Calu3 (cell line): ENCODE measurements around the gene CHST10. TPM values are rescaled to one million over a fixed set of nuclear protein-coding genes. Genes with fewer than 3 reads are reported as not detected.

Source experiments
- BruUV-seq: library from RNA; stranded (reverse); fragments of 400-500 nt; replicated peaks from 2 replicates; lab custom pipeline; 2021; lab: Mats Ljungman, UMichigan
- CTCF ChIA-PET: fragments of 300-600 bp; sonication (Branson Sonifier 250); formaldehyde crosslinking; loops from one replicate; lab custom pipeline; 2022; ENCODE audit warnings: antibody characterized with exemption; lab: Charles Lee
- DNase-seq: peaks from one replicate; pipeline ENCODE4 v3.0.0; 2022
- H3K27ac Mint-ChIP-seq: one replicate; pipeline ENCODE4 v1.8.0; 2022; ENCODE audit warnings: mixed read lengths; ENCODE audit not compliant: unreplicated experiment
- H3K27me3 Mint-ChIP-seq: one replicate; pipeline ENCODE4 v1.8.0; 2022; ENCODE audit warnings: mixed read lengths; ENCODE audit not compliant: unreplicated experiment
- H3K36me3 Mint-ChIP-seq: one replicate; pipeline ENCODE4 v1.8.0; 2022; ENCODE audit warnings: mild to moderate bottlenecking, moderate library complexity, mixed read lengths; ENCODE audit not compliant: insufficient read depth, unreplicated experiment
- H3K4me1 Mint-ChIP-seq: one replicate; pipeline ENCODE4 v1.8.0; 2022; ENCODE audit warnings: mild to moderate bottlenecking, low read depth, mixed read lengths; ENCODE audit not compliant: unreplicated experiment
- H3K4me3 Mint-ChIP-seq: one replicate; pipeline ENCODE4 v1.8.0; 2022; ENCODE audit warnings: mild to moderate bottlenecking, low read depth, moderate library complexity, mixed read lengths; ENCODE audit not compliant: unreplicated experiment
- H3K9me3 Mint-ChIP-seq: one replicate; pipeline ENCODE4 v1.8.0; 2022; ENCODE audit warnings: low read depth, mixed read lengths; ENCODE audit not compliant: unreplicated experiment
- CTCF ChIP-seq: fragments of 200-600 bp; IDR thresholded peaks from one replicate; pipeline ENCODE4 v1.8.0; 2022; ENCODE audit warnings: antibody characterized with exemption; ENCODE audit not compliant: unreplicated experiment
- intact Hi-C: fragments of 100-400 bp; cut with micrococcal nuclease; formaldehyde crosslinking; loops from one replicate; pipeline ENCODE4 v1.10.0; 2022; ENCODE audit not compliant: unreplicated experiment
- total RNA-seq: library from RNA; stranded (reverse); gene quantifications from 2 replicates; pipeline ENCODE4 v1.2.3, GENCODE V29; 2022

The CHST10 gene
- total RNA-seq, 1 experiment from 2014 or later, result 15.5 TPM

- no TSS peak for BruUV-seq
- H3K36me3 Mint-ChIP-seq, result no peaks in the 10 kb centered on the region
- H3K27ac Mint-ChIP-seq, result no peak overlapping the region
- H3K4me1 Mint-ChIP-seq, result no peaks in the 10 kb centered on the region
- no peak for DNase-seq
- peaks cover 5% of the 10 kb centered on the region for H3K9me3 Mint-ChIP-seq
- no peak for TF ChIP-seq CTCF
- CTCF ChIA-PET, result no interaction called here
- no peak overlapping the region for H3K4me3 Mint-ChIP-seq
- intact Hi-C loops, result no loop called here
- peaks cover 63% of the 10 kb centered on the region for H3K27me3 Mint-ChIP-seq
Measured at GRCh38 chr2:100425573-100426383, 8.3 kb upstream of the CHST10 start.

GRCh38 chr2:100425107-100425506, 7.6 kb upstream of the CHST10 start:
- Mint-ChIP-seq H3K4me1 (no peaks in the 10 kb centered on the region), H3K4me3 (no peak overlapping the region), H3K36me3 (no peaks in the 10 kb centered on the region), H3K27me3 (peaks cover 57% of the 10 kb centered on the region), H3K27ac (no peak overlapping the region), H3K9me3 (peaks cover 2% of the 10 kb centered on the region)
- no TSS peak for BruUV-seq
- TF ChIP-seq CTCF, result no peak
- CTCF ChIA-PET, result no interaction called here
- no peak for DNase-seq
- intact Hi-C loops, result no loop called here

GRCh38 chr2:100424277-100424875, 6.9 kb upstream of the CHST10 start:
- no peaks in the 10 kb centered on the region for H3K4me1 Mint-ChIP-seq
- intact Hi-C loops, result loop anchor here (5.0 kb wide), 1 partner anchor 138 kb away; the partner anchor contains the start of gene PDCL3
- CTCF ChIA-PET, result no interaction called here
- H3K36me3 Mint-ChIP-seq, result no peaks in the 10 kb centered on the region
- no peak for TF ChIP-seq CTCF
- no peak for DNase-seq
- peaks cover 2% of the 10 kb centered on the region for H3K9me3 Mint-ChIP-seq
- peaks cover 50% of the 10 kb centered on the region for H3K27me3 Mint-ChIP-seq
- no peak overlapping the region for H3K4me3 Mint-ChIP-seq
- H3K27ac Mint-ChIP-seq, result no peak overlapping the region
- BruUV-seq, result no TSS peak

- Mint-ChIP-seq H3K9me3 (no peaks in the 10 kb centered on the region), H3K27me3 (peaks cover 43% of the 10 kb centered on the region), H3K4me3 (no peak overlapping the region), H3K4me1 (no peaks in the 10 kb centered on the region), H3K27ac (no peak overlapping the region), H3K36me3 (no peaks in the 10 kb centered on the region)
- BruUV-seq, result no TSS peak
- DNase-seq, result no peak
- intact Hi-C loops, result loop anchor here (5.0 kb wide), 1 partner anchor 139 kb away; the partner anchor contains the start of gene PDCL3
- TF ChIP-seq CTCF, result no peak
- CTCF ChIA-PET, result no interaction called here
Measured at GRCh38 chr2:100423631-100424030, 6.2 kb upstream of the CHST10 start.
